K562 (cell line): Measurements from ENCODE around the gene SLC5A2. TPM values are rescaled to one million over a fixed set of nuclear protein-coding genes. Genes with fewer than 3 reads are reported as not detected.

Source experiments
- ATAC-seq: fragments of 200-7000 bp; cut with Tn5 transposase; 3 replicates; pipeline ENCODE4 v1.9.1; 2020; ENCODE audit warnings: moderate library complexity
- BruUV-seq: library from RNA; stranded (reverse); fragments of 400-500 nt; replicated peaks from 2 replicates; lab custom pipeline; 2021; lab: Mats Ljungman, UMichigan
- CTCF ChIA-PET: fragments of 300-600 bp; formaldehyde crosslinking; extraction: SDS; loops from one replicate; lab custom pipeline; 2021; ENCODE audit warnings: low intra/inter-chr PET ratio; lab: Yijun Ruan, JAX
- POLR2A ChIA-PET: fragments of 300-600, 350-650 bp; sonication (Branson Sonifier 250); formaldehyde crosslinking; extraction: SDS; loops from one replicate; lab custom pipeline; 2021; ENCODE audit warnings: antibody characterized with exemption, inconsistent platforms; lab: Yijun Ruan, JAX
- DNase-seq, 4 experiments: peaks; one replicate each; pipeline versions ENCODE4 v3.0.0 to v3.0.0-alpha.2; 2011 to 2018; ENCODE audit warnings: low spot score in 3 of 4, mixed read lengths in 3 of 4; ENCODE audit errors: extremely low read depth in 1 of 4
- FAIRE-seq: peaks from 2 replicates; lab custom pipeline; 2011; peaks lifted over from hg19 to GRCh38; lab: Jason Lieb, UNC
- H2AFZ ChIP-seq: 2 replicates; pipeline ENCODE4 v1.6.0; 2011; ENCODE audit warnings: low read depth, low read length, control low read depth, inconsistent platforms
- H3K27ac ChIP-seq: fragments of 200-600 bp; 3 replicates; pipeline ENCODE4 v1.8.0; 2011; ENCODE audit warnings: low read depth, mild to moderate bottlenecking, control low read depth, inconsistent platforms, low read length, moderate library complexity, mixed read lengths; ENCODE audit errors: extremely low read depth
- H3K27me3 ChIP-seq, 2 experiments: fragments of 300-600 bp in 1 of 2; 2 replicates in 1 of 2; 3 replicates in 1 of 2; pipeline versions ENCODE4 v1.6.0 to v1.8.0; 2011; ENCODE audit warnings: inconsistent platforms in 2 of 2, low read length in 2 of 2, mild to moderate bottlenecking in 1 of 2, mixed read lengths in 1 of 2, moderate library complexity in 1 of 2; ENCODE audit not compliant: control insufficient read depth in 2 of 2, insufficient read depth in 2 of 2
- H3K36me3 ChIP-seq: fragments of 300-600 bp; 3 replicates; pipeline ENCODE4 v1.8.0; 2011; ENCODE audit warnings: mild to moderate bottlenecking, low read length, inconsistent platforms; ENCODE audit not compliant: control insufficient read depth, insufficient read depth
- H3K4me1 ChIP-seq, 2 experiments: fragments of 200-600 bp in 1 of 2; replicated peaks in 1 of 2; 2 replicates in 1 of 2; 3 replicates in 1 of 2; pipeline versions ENCODE4 v1.5.1 to v1.8.0; 2011; ENCODE audit warnings: inconsistent platforms in 2 of 2, low read length in 2 of 2, mild to moderate bottlenecking in 1 of 2, mixed read lengths in 1 of 2, moderate library complexity in 1 of 2; ENCODE audit not compliant: control insufficient read depth in 2 of 2, insufficient read depth in 2 of 2
- H3K4me2 ChIP-seq: 2 replicates; pipeline ENCODE4 v1.6.1; 2011; ENCODE audit warnings: low read length, control low read depth, inconsistent platforms, mixed read lengths; ENCODE audit not compliant: insufficient read depth
- H3K4me3 ChIP-seq: fragments of 200-600 bp; sonication (generic), shearing (Covaris generic); 2 replicates; pipeline ENCODE4 v1.5.1; 2016; ENCODE audit warnings: control low read depth, inconsistent platforms
- H3K79me2 ChIP-seq: fragments of 200-600 bp; 3 replicates; pipeline ENCODE4 v1.8.0; 2011; ENCODE audit warnings: low read length, inconsistent platforms; ENCODE audit not compliant: control insufficient read depth, insufficient read depth
- H3K9ac ChIP-seq, 2 experiments: 2 replicates each; pipeline versions ENCODE4 v1.6.0 to v1.6.1; 2011; ENCODE audit warnings: low read depth in 2 of 2, low read length in 2 of 2, control low read depth in 1 of 2, inconsistent platforms in 1 of 2, mild to moderate bottlenecking in 1 of 2, mixed read lengths in 1 of 2; ENCODE audit not compliant: insufficient read depth in 1 of 2
- H3K9me1 ChIP-seq: one replicate; pipeline ENCODE4 v1.6.0; 2011; ENCODE audit warnings: inconsistent platforms, mild to moderate bottlenecking, low read length, moderate library complexity; ENCODE audit not compliant: control insufficient read depth, insufficient read depth
- H3K9me3 ChIP-seq: replicated peaks from 2 replicates; pipeline ENCODE4 v1.5.1; 2011; ENCODE audit warnings: low read depth, low read length, inconsistent platforms; ENCODE audit not compliant: control insufficient read depth, insufficient read depth
- H4K20me1 ChIP-seq: replicated peaks from 2 replicates; pipeline ENCODE4 v1.6.1; 2011; ENCODE audit warnings: low read length, inconsistent platforms, mixed read lengths; ENCODE audit not compliant: control insufficient read depth, insufficient read depth
- BHLHE40 ChIP-seq: IDR thresholded peaks from 2 replicates; pipeline ENCODE4 v1.6.1; 2011; ENCODE audit warnings: low read length, improper control_type of control experiment
- CGGBP1 ChIP-seq: fragments of 250-450 bp; sonication (Bioruptor Pico); IDR thresholded peaks from 2 replicates; pipeline ENCODE4 v1.9.0; 2021; ENCODE audit warnings: mild to moderate bottlenecking
- USF1 ChIP-seq: sonication (generic); formaldehyde crosslinking; IDR thresholded peaks from 2 replicates; pipeline ENCODE4 v1.9.0; 2022; ENCODE audit warnings: mild to moderate bottlenecking, missing genetic modification reagents
- ZBTB33 ChIP-seq: sonication (generic); formaldehyde crosslinking; IDR thresholded peaks from 2 replicates; pipeline ENCODE4 v1.8.1; 2023; ENCODE audit warnings: mild to moderate bottlenecking, missing genetic modification reagents
- WGBS: fragments of 100-300 bp; shearing (Covaris generic); methylation state at CpG from one replicate; pipeline ENCODE4 v1.1.6; 2016; ENCODE audit warnings: low coverage, mixed read lengths; ENCODE audit not compliant: insufficient coverage; ENCODE audit errors: missing lambda C conversion rate; 5-methylcytosine and 5-hydroxymethylcytosine counted together
- in situ Hi-C: fragments of 300-500 bp; cut with MboI; formaldehyde crosslinking; loops from 4 replicates; pipeline ENCODE4 v1.15.0; 2018; ENCODE audit warnings: inconsistent platforms, mixed read lengths
- intact Hi-C: fragments of 100-400 bp; cut with micrococcal nuclease; formaldehyde crosslinking; loops from 2 replicates; pipeline ENCODE4 v1.14.2; 2022
- polyA plus RNA-seq, 8 experiments: library from polyadenylated mRNA; depleted of rRNA in 4 of 8; stranded (reverse) in 5 of 8; unstranded in 3 of 8; fragments of >200 nt; fragmentation: Nextera tagmentation in 2 of 8; fragmentation: Illumina TruSeq in 1 of 8; extraction: Ambion mirVana in 2 of 8; extraction: Trizol in 1 of 8; gene quantifications; 2 replicates each; pipeline versions ENCODE4 v1.2.1 to v1.2.3, GENCODE V29; 2011 to 2014; ENCODE audit warnings: inconsistent platforms in 1 of 8, missing spikeins in 1 of 8
- total RNA-seq, 7 experiments: library from RNA; depleted of rRNA in 6 of 7; stranded (reverse); fragments of >200 nt in 6 of 7; fragmentation: Illumina TruSeq in 2 of 7; extraction: Trizol in 2 of 7; gene quantifications; 2 replicates each; pipeline versions ENCODE4 v1.2.1 to v1.2.3, GENCODE V29; 2011 to 2021; ENCODE audit warnings: low replicate concordance in 1 of 7

Gene SLC5A2
- total and polyA plus RNA-seq, 9 of the 15 experiments (the other 6 are each of a cell fraction or from before 2014, with no cell fraction given), result 0.07 to 2.7 (median 2.2) TPM; not detected in 6

- ChIA-PET POLR2A (interaction anchor here (0.7 to 1.0 kb wide), 2 partner anchors 15 to 452 kb away, joined by 3 read pairs; no protein-coding TSS in a partner anchor), CTCF (no interaction called here)
- no TSS peak for BruUV-seq
- WGBS, result 72% methylated on average over 16 of the region's 26 CpGs
- no peaks in the 10 kb centered on the region for H3K36me3 ChIP-seq
- peaks cover 35 to 68% of the 10 kb centered on the region in 2 experiments for H3K4me1 ChIP-seq
- H3K4me3 ChIP-seq, result no peak overlapping the region
- TF ChIP-seq CGGBP1 (CRISPR knock-in tag) (no peak), USF1 (CRISPR knock-in tag) (0 out of 2 replicates have a peak, but pooled peaks have one; percentile 27), ZBTB33 (CRISPR knock-in tag) (peak; percentile 70; the same call in 1 of the 2 replicates), BHLHE40 (peak; percentile 39; the same call in 1 of the 2 replicates)
- H3K9me3 ChIP-seq, result no peaks in the 10 kb centered on the region
- DNase-seq (peak; percentile 36 to 48 (median 45)), ATAC-seq (no peak), FAIRE-seq (no peak)
- H3K4me2 ChIP-seq, result peak overlapping the region; percentile 74; the same call in 1 of the 2 replicates
- peak overlapping the region; percentile 78 for H2AFZ ChIP-seq
- peak overlapping the region; percentile 48; the same call in 1 of the 3 replicates for H3K27ac ChIP-seq
- H4K20me1 ChIP-seq, result no peaks in the 10 kb centered on the region
- no peaks in the 10 kb centered on the region for H3K79me2 ChIP-seq
- H3K9ac ChIP-seq, result no peak overlapping the region
- in situ Hi-C loops (no loop called here), intact Hi-C loops (no loop called here)
- no peaks in the 10 kb centered on the region for H3K27me3 ChIP-seq
- no peaks in the 10 kb centered on the region for H3K9me1 ChIP-seq
Observed at GRCh38 chr16:31475946-31476302, 7.0 kb upstream of the SLC5A2 start.
